Osteoblast (primary cell): ENCODE data around the gene PRKAR2B. TPM values are rescaled to one million over a fixed set of nuclear protein-coding genes. Genes with fewer than 3 reads are reported as not detected.

ENCODE experiments used
- DNase-seq: peaks from one replicate; pipeline ENCODE4 v3.0.0; 2011; ENCODE audit warnings: low spot score, mixed read lengths; ENCODE audit not compliant: insufficient read length; ENCODE audit errors: missing footprints
- H2AFZ ChIP-seq: 2 replicates; pipeline ENCODE4 v1.6.0; 2011; ENCODE audit warnings: mild to moderate bottlenecking, low read length
- H3K27ac ChIP-seq: 2 replicates; pipeline ENCODE4 v1.5.1; 2011; ENCODE audit warnings: mild to moderate bottlenecking, low read depth, low read length, moderate library complexity
- H3K27me3 ChIP-seq: 2 replicates; pipeline ENCODE4 v1.6.0; 2012; ENCODE audit warnings: mild to moderate bottlenecking, control low read depth, inconsistent platforms, low read length, moderate library complexity; ENCODE audit not compliant: insufficient read depth
- H3K36me3 ChIP-seq: 2 replicates; pipeline ENCODE4 v1.5.1; 2011; ENCODE audit warnings: mild to moderate bottlenecking, low read length, control low read depth, moderate library complexity; ENCODE audit not compliant: insufficient read depth
- H3K4me1 ChIP-seq: 2 replicates; pipeline ENCODE4 v1.5.1; 2011; ENCODE audit warnings: mild to moderate bottlenecking, low read length, control low read depth, moderate library complexity; ENCODE audit not compliant: insufficient read depth
- H3K4me2 ChIP-seq: 2 replicates; pipeline ENCODE4 v1.6.0; 2011; ENCODE audit warnings: mild to moderate bottlenecking, low read length; ENCODE audit not compliant: insufficient read depth
- H3K4me3 ChIP-seq: fragments of 200-600 bp; sonication (generic); 3 replicates; pipeline ENCODE4 v1.5.1; 2012; ENCODE audit warnings: mild to moderate bottlenecking, low read length, inconsistent platforms; ENCODE audit not compliant: insufficient read depth
- H3K79me2 ChIP-seq: 2 replicates; pipeline ENCODE4 v1.6.0; 2012; ENCODE audit warnings: mild to moderate bottlenecking, low read length, control low read depth, inconsistent platforms; ENCODE audit not compliant: insufficient read depth
- H3K9me3 ChIP-seq: 2 replicates; pipeline ENCODE4 v1.5.1; 2011; ENCODE audit warnings: low read depth, low read length, control low read depth
- H4K20me1 ChIP-seq: 2 replicates; pipeline ENCODE4 v1.6.0; 2012; ENCODE audit warnings: mild to moderate bottlenecking, low read length, control low read depth; ENCODE audit not compliant: insufficient read depth
- total RNA-seq: library from RNA; depleted of rRNA; stranded (reverse); fragments of >200 nt; gene quantifications from 2 replicates; pipeline ENCODE4 v1.2.3, GENCODE V29; 2012
- TF ChIP-seq, protein P1 (sequence below): IDR thresholded peaks from 2 replicates; pipeline ENCODE4 v1.5.1; 2011; ENCODE audit warnings: mild to moderate bottlenecking, low read depth, low read length, moderate library complexity; ENCODE audit errors: extremely low read depth

The PRKAR2B gene
- total RNA-seq, 1 donor = 2.5 TPM

DNA sequence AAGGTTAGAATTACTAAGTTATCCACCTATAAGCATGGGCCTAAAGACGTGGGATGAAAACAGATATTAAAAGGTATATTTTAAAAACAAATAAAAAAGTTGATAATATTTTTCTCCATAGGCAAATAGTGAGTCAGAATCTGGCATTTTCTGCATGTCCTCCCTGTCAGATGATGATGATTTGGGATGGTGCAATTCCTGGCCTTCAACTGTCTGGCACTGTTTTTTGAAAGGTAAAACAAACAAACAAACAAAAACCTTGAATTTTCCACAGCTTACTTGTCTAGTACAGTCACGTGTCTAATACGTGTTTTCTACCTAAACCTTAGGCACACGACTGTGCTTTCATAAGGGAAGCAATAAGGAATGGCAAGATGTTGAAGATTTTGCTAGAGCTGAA, 141.7 kb downstream of the PRKAR2B start:
- no peaks in the 10 kb centered on the region for H3K9me3 ChIP-seq
- peaks cover 4% of the 10 kb centered on the region for H3K79me2 ChIP-seq
- H2AFZ ChIP-seq = no peak overlapping the region
- no peak overlapping the region for H3K4me2 ChIP-seq
- TF ChIP-seq, protein P1, sequence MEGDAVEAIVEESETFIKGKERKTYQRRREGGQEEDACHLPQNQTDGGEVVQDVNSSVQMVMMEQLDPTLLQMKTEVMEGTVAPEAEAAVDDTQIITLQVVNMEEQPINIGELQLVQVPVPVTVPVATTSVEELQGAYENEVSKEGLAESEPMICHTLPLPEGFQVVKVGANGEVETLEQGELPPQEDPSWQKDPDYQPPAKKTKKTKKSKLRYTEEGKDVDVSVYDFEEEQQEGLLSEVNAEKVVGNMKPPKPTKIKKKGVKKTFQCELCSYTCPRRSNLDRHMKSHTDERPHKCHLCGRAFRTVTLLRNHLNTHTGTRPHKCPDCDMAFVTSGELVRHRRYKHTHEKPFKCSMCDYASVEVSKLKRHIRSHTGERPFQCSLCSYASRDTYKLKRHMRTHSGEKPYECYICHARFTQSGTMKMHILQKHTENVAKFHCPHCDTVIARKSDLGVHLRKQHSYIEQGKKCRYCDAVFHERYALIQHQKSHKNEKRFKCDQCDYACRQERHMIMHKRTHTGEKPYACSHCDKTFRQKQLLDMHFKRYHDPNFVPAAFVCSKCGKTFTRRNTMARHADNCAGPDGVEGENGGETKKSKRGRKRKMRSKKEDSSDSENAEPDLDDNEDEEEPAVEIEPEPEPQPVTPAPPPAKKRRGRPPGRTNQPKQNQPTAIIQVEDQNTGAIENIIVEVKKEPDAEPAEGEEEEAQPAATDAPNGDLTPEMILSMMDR = no peak
- H3K36me3 ChIP-seq = peaks cover 52% of the 10 kb centered on the region
- H3K4me1 ChIP-seq = no peaks in the 10 kb centered on the region
- no peak overlapping the region for H3K27ac ChIP-seq
- DNase-seq = no peak
- H3K27me3 ChIP-seq = no peaks in the 10 kb centered on the region
- H3K4me3 ChIP-seq = no peak overlapping the region
- peaks cover 5% of the 10 kb centered on the region for H4K20me1 ChIP-seq

DNA sequence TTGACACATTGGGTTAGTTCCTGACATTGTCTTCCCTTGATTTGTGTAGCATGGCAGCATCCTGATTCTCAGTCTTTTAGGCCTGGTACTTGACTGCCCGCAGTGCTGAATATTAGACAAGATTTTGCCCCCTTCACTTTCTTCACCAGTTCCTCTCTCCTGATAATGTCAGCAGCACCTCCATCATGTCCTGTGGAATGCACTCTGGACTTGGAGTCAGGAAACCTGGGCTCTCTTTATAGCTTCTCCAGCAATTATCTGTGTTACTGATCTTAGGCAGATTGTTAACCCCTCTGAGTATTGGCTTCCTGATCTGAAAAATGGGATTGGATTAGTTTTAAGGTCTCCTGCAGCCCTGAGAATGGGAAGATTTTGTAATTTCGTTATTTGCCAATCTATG, 143.3 kb downstream of the PRKAR2B start:
- no peak overlapping the region for H3K4me3 ChIP-seq
- no peaks in the 10 kb centered on the region for H3K9me3 ChIP-seq
- TF ChIP-seq, protein P1 = no peak
- H3K4me1 ChIP-seq = no peaks in the 10 kb centered on the region
- H4K20me1 ChIP-seq = peaks cover 5% of the 10 kb centered on the region
- no peak overlapping the region for H3K4me2 ChIP-seq
- peaks cover 4% of the 10 kb centered on the region for H3K79me2 ChIP-seq
- no peak overlapping the region for H3K27ac ChIP-seq
- H3K36me3 ChIP-seq = peaks cover 59% of the 10 kb centered on the region
- H2AFZ ChIP-seq = no peak overlapping the region
- H3K27me3 ChIP-seq = no peaks in the 10 kb centered on the region
- no peak for DNase-seq

DNA sequence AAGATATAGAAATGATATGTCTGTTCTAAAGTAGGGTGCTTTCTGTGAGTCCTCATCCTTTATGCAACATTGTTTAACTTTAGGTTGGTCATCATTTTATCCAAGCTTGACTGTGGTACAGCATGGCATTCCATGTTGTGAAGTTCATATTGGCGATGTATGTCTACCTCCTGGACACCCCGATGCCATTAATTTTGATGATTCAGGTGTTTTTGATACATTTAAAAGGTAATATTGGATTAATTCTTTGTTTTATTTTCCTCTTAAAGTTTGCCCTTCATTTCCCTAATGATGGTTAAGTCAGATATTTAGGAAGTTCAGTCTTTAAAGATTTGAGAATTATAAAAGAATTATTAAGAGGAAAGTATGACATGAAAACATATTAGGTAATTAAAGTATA, 145.6 kb downstream of the PRKAR2B start:
- H3K9me3 ChIP-seq = no peaks in the 10 kb centered on the region
- H3K27me3 ChIP-seq = no peaks in the 10 kb centered on the region
- no peak overlapping the region for H3K4me2 ChIP-seq
- peaks cover 5% of the 10 kb centered on the region for H4K20me1 ChIP-seq
- peaks cover 2% of the 10 kb centered on the region for H3K79me2 ChIP-seq
- DNase-seq = no peak
- no peak overlapping the region for H3K27ac ChIP-seq
- TF ChIP-seq, protein P1 = no peak
- H2AFZ ChIP-seq = no peak overlapping the region
- H3K36me3 ChIP-seq = peaks cover 61% of the 10 kb centered on the region
- H3K4me1 ChIP-seq = no peaks in the 10 kb centered on the region
- no peak overlapping the region for H3K4me3 ChIP-seq

DNA sequence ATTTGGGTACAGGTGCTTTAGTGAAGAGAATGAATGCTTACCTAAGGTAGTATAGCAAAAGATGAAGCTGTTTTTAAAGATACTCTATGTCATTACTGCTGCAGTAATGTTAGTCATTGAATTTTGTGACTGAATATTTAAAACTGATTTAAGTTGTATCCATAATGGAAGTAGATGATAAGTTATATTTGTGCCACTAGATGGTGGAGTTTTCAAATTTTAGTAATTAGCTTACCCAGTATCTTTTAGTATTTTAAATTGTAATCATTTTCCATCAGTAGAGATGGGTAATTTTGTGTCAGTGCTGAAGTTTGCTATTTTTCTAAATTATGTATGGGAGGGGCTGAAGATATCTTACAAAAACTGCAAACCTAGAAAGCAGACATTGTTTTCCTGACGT, 149.5 kb downstream of the PRKAR2B start:
- no peak overlapping the region for H3K4me3 ChIP-seq
- H3K36me3 ChIP-seq = peaks cover 53% of the 10 kb centered on the region
- H3K27ac ChIP-seq = no peak overlapping the region
- no peaks in the 10 kb centered on the region for H3K4me1 ChIP-seq
- H3K27me3 ChIP-seq = no peaks in the 10 kb centered on the region
- DNase-seq = no peak
- no peak overlapping the region for H2AFZ ChIP-seq
- H3K79me2 ChIP-seq = no peaks in the 10 kb centered on the region
- TF ChIP-seq, protein P1 = no peak
- H3K9me3 ChIP-seq = no peaks in the 10 kb centered on the region
- peaks cover 3% of the 10 kb centered on the region for H4K20me1 ChIP-seq
- no peak overlapping the region for H3K4me2 ChIP-seq
